ENCODE measurements around the gene KRT32. TPM values are rescaled to one million over a fixed set of nuclear protein-coding genes. Genes with fewer than 3 reads are reported as not detected.

The KRT32 gene
- total RNA-seq, 1 experiment from 2014 or later = not detected

DNA sequence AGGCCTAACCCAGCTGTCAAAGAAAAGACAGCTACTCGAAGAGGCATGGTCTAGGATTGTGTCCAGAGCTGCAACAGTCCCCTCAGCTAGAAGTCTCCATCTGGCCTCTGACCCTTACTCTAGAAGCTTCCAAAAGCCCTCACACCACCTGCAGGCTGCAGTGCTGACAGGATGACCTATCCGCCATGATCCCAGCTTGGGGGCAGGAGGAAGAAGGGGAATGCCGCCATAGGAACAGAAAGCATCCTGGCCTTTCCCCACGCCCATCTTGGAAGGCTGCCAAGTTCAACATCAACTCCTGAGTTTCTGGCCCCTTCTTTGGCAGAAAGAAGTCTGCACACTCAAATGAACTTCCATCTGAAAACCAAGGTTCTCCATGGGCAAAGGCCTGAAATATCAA is 25.6 kb upstream of the KRT32 start:
- H3K4me3 ChIP-seq (ENCODE audit: low read depth, low read length, poor library complexity, severe bottlenecking) = no peak overlapping the region
- no peaks in the 10 kb centered on the region for H3K9me3 ChIP-seq (ENCODE audit: low read depth, low read length, poor library complexity, severe bottlenecking)
- intact Hi-C loops (cut with micrococcal nuclease; ENCODE audit: unreplicated experiment) = no loop called here
- H3K36me3 ChIP-seq (ENCODE audit: insufficient read depth, low read length, poor library complexity, severe bottlenecking) = no peaks in the 10 kb centered on the region
- BruUV-seq (replicated peaks) = no TSS peak
- no peak overlapping the region for H3K27ac ChIP-seq (ENCODE audit: low read depth, low read length, poor library complexity, severe bottlenecking)
- H3K4me1 ChIP-seq (ENCODE audit: insufficient read depth, low read length, poor library complexity, severe bottlenecking) = peaks cover 4% of the 10 kb centered on the region
- DNase-seq (ENCODE audit: low spot score) = no peak
- ChIA-PET CTCF (interaction anchor here (0.6 kb wide), 1 partner anchor 424 kb away, joined by 3 read pairs; no protein-coding TSS in a partner anchor), POLR2A (ENCODE audit: low non-redundant PET) (no interaction called here)
- no peaks in the 10 kb centered on the region for H3K27me3 ChIP-seq (replicated peaks; ENCODE audit: insufficient read depth, low read depth, low read length, poor library complexity)
- TF ChIP-seq, protein P1, sequence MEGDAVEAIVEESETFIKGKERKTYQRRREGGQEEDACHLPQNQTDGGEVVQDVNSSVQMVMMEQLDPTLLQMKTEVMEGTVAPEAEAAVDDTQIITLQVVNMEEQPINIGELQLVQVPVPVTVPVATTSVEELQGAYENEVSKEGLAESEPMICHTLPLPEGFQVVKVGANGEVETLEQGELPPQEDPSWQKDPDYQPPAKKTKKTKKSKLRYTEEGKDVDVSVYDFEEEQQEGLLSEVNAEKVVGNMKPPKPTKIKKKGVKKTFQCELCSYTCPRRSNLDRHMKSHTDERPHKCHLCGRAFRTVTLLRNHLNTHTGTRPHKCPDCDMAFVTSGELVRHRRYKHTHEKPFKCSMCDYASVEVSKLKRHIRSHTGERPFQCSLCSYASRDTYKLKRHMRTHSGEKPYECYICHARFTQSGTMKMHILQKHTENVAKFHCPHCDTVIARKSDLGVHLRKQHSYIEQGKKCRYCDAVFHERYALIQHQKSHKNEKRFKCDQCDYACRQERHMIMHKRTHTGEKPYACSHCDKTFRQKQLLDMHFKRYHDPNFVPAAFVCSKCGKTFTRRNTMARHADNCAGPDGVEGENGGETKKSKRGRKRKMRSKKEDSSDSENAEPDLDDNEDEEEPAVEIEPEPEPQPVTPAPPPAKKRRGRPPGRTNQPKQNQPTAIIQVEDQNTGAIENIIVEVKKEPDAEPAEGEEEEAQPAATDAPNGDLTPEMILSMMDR (conservative IDR thresholded peaks at IDR 0.05; ENCODE audit: low read depth, low read length) = no peak
- no peak for TF ChIP-seq EZH2 (IDR thresholded peaks at IDR 0.05; ENCODE audit: borderline replicate concordance, low read depth, low read length, poor library complexity, severe bottlenecking)

DNA sequence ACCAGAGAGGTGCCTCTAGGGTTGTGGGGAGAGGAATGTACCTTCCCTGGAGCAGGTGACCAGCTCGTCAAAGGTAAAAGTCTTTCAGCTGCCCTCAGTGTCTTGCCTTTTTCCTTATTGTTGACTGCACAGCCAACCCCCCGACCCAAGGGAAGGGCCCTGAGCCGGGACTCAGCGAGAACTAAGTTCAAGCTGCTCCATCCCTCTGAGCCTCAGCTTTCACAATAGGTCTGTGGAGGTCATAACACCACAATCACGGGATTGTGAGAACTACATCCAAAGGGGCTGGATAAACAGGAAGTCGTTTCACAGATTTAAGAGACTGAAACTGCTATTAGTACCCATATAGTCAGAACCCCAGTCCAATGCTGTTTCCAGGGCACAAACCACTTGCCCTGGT is 25.2 kb upstream of the KRT32 start:
- BruUV-seq (replicated peaks) = no TSS peak
- intact Hi-C loops (cut with micrococcal nuclease; ENCODE audit: unreplicated experiment) = no loop called here
- POLR2A ChIA-PET (ENCODE audit: low non-redundant PET) = no interaction called here
- H3K27ac ChIP-seq (ENCODE audit: low read depth, low read length, poor library complexity, severe bottlenecking) = no peak overlapping the region
- TF ChIP-seq EZH2 (IDR thresholded peaks at IDR 0.05; ENCODE audit: borderline replicate concordance, low read depth, low read length, poor library complexity, severe bottlenecking) = no peak
- TF ChIP-seq, protein P1 (conservative IDR thresholded peaks at IDR 0.05; ENCODE audit: low read depth, low read length) = no peak
- peaks cover 4% of the 10 kb centered on the region for H3K4me1 ChIP-seq (ENCODE audit: insufficient read depth, low read length, poor library complexity, severe bottlenecking)
- no peaks in the 10 kb centered on the region for H3K36me3 ChIP-seq (ENCODE audit: insufficient read depth, low read length, poor library complexity, severe bottlenecking)
- no peaks in the 10 kb centered on the region for H3K9me3 ChIP-seq (ENCODE audit: low read depth, low read length, poor library complexity, severe bottlenecking)
- no peak overlapping the region for H3K4me3 ChIP-seq (ENCODE audit: low read depth, low read length, poor library complexity, severe bottlenecking)
- no peaks in the 10 kb centered on the region for H3K27me3 ChIP-seq (replicated peaks; ENCODE audit: insufficient read depth, low read depth, low read length, poor library complexity)
- CTCF ChIA-PET = no interaction called here
- DNase-seq (ENCODE audit: low spot score) = no peak

DNA sequence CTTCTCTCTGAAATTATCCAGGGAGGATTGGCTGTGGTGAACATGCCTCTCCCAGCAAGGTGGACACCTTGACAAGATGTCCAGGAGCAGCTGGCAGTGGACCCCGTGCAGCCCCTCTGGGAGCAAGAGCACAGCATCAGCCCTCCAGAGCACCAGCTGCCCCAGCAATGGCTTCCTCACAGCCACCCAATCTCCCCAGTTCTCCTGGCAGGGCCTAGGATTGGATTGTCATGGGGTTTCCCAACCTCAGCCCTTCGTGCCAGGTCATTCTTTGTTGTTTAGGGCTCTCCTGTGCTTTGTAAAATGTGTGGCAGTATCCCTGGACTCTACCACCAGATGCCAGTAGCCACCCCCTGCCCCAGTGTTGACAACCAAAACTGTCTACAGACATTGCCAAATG is 24.3 kb upstream of the KRT32 start:
- ChIA-PET POLR2A (ENCODE audit: low non-redundant PET) (no interaction called here), CTCF (no interaction called here)
- peaks cover 4% of the 10 kb centered on the region for H3K4me1 ChIP-seq (ENCODE audit: insufficient read depth, low read length, poor library complexity, severe bottlenecking)
- DNase-seq (ENCODE audit: low spot score) = no peak
- H3K36me3 ChIP-seq (ENCODE audit: insufficient read depth, low read length, poor library complexity, severe bottlenecking) = no peaks in the 10 kb centered on the region
- no peaks in the 10 kb centered on the region for H3K9me3 ChIP-seq (ENCODE audit: low read depth, low read length, poor library complexity, severe bottlenecking)
- H3K27me3 ChIP-seq (replicated peaks; ENCODE audit: insufficient read depth, low read depth, low read length, poor library complexity) = no peaks in the 10 kb centered on the region
- no peak overlapping the region for H3K27ac ChIP-seq (ENCODE audit: low read depth, low read length, poor library complexity, severe bottlenecking)
- intact Hi-C loops (cut with micrococcal nuclease; ENCODE audit: unreplicated experiment) = no loop called here
- no peak overlapping the region for H3K4me3 ChIP-seq (ENCODE audit: low read depth, low read length, poor library complexity, severe bottlenecking)
- no peak for TF ChIP-seq EZH2 (IDR thresholded peaks at IDR 0.05; ENCODE audit: borderline replicate concordance, low read depth, low read length, poor library complexity, severe bottlenecking)
- TF ChIP-seq, protein P1 (conservative IDR thresholded peaks at IDR 0.05; ENCODE audit: low read depth, low read length) = no peak
- BruUV-seq (replicated peaks) = no TSS peak
